HepG2 (cell line): Measurements from ENCODE around the gene CRYAB. TPM values are rescaled to one million over a fixed set of nuclear protein-coding genes. Genes with fewer than 3 reads are reported as not detected.

Experiments
- ASH2L ChIP-seq: fragments of 300-600, 200-600 bp; sonication (generic); IDR thresholded peaks from 2 replicates; pipeline ENCODE4 v1.7.0; 2017; ENCODE audit warnings: low read depth, mild to moderate bottlenecking, moderate library complexity, mixed read lengths, low read length; ENCODE audit not compliant: insufficient read length
- CREB1 ChIP-seq, 2 experiments: fragments of 450-650 bp in 1 of 2; IDR thresholded peaks; 2 replicates each; pipeline ENCODE4 v1.6.1; 2016 to 2017; ENCODE audit warnings: control low read depth in 1 of 2, mild to moderate bottlenecking in 1 of 2, missing compliant biosample characterization in 1 of 2, missing genetic modification characterization in 1 of 2
- CREM ChIP-seq, 2 experiments: sonication (generic) in 1 of 2; formaldehyde crosslinking in 1 of 2; IDR thresholded peaks; 2 replicates each; pipeline versions ENCODE4 v1.4.0 to v1.6.1; 2016 to 2020; ENCODE audit warnings: antibody characterized with exemption in 1 of 2, mild to moderate bottlenecking in 1 of 2, missing genetic modification reagents in 1 of 2
- DMAP1 ChIP-seq: IDR thresholded peaks from 2 replicates; pipeline ENCODE4 v1.6.1; 2016
- FLYWCH1 ChIP-seq: sonication (generic); formaldehyde crosslinking; IDR thresholded peaks from 2 replicates; pipeline ENCODE4 v1.8.1; 2023; ENCODE audit warnings: mild to moderate bottlenecking, missing genetic modification reagents
- FOXP1 ChIP-seq, 2 experiments: fragments of 450-650 bp in 1 of 2; IDR thresholded peaks; 2 replicates each; pipeline ENCODE4 v1.6.1; 2017 to 2018; ENCODE audit warnings: antibody characterized with exemption in 1 of 2
- MTA3 ChIP-seq: sonication (generic); formaldehyde crosslinking; IDR thresholded peaks from 2 replicates; pipeline ENCODE4 v1.4.0; 2020; ENCODE audit warnings: missing genetic modification reagents
- NCOR1 ChIP-seq: fragments of 200-600 bp; sonication (generic); IDR thresholded peaks from 2 replicates; pipeline ENCODE4 v1.7.0; 2017; ENCODE audit warnings: antibody characterized with exemption, low read length, borderline replicate concordance
- PHF20 ChIP-seq: sonication (generic); formaldehyde crosslinking; IDR thresholded peaks from 2 replicates; pipeline ENCODE4 v1.5.0; 2020; ENCODE audit warnings: mild to moderate bottlenecking, missing genetic modification reagents
- PITX1 ChIP-seq: sonication (generic); formaldehyde crosslinking; IDR thresholded peaks from 2 replicates; pipeline ENCODE4 v1.5.1; 2020; ENCODE audit warnings: mild to moderate bottlenecking, missing genetic modification reagents
- REPIN1 ChIP-seq: sonication (generic); formaldehyde crosslinking; IDR thresholded peaks from 2 replicates; pipeline ENCODE4 v1.8.0; 2022; ENCODE audit warnings: missing genetic modification reagents, low read depth, mild to moderate bottlenecking, borderline replicate concordance
- REXO4 ChIP-seq: sonication (generic); formaldehyde crosslinking; IDR thresholded peaks from 2 replicates; pipeline ENCODE4 v1.8.0; 2022; ENCODE audit warnings: missing genetic modification reagents, mild to moderate bottlenecking, borderline replicate concordance
- SATB2 ChIP-seq: sonication (generic); formaldehyde crosslinking; IDR thresholded peaks from 2 replicates; pipeline ENCODE4 v1.5.0; 2020; ENCODE audit warnings: missing genetic modification reagents
- SIN3B ChIP-seq: fragments of 150-350 bp; IDR thresholded peaks from 2 replicates; pipeline ENCODE4 v1.6.1; 2014; ENCODE audit warnings: low read length
- SOX6 ChIP-seq, 2 experiments: fragments of 450-650 bp in 1 of 2; sonication (generic) in 1 of 2; formaldehyde crosslinking in 1 of 2; IDR thresholded peaks; 2 replicates each; pipeline versions ENCODE4 v1.4.0 to v1.6.1; 2017 to 2020; ENCODE audit warnings: antibody characterized with exemption in 1 of 2, mild to moderate bottlenecking in 1 of 2, missing genetic modification reagents in 1 of 2
- SRSF1 ChIP-seq: fragments of 200-400 bp; formaldehyde crosslinking; optimal IDR thresholded peaks from 2 replicates; pipeline ENCODE3; 2017; ENCODE audit warnings: mild to moderate bottlenecking, low read depth, low read length, moderate library complexity
- SRY ChIP-seq: sonication (generic); formaldehyde crosslinking; IDR thresholded peaks from 2 replicates; pipeline ENCODE4 v1.8.0; 2022; ENCODE audit warnings: mild to moderate bottlenecking, missing genetic modification reagents
- ZNF446 ChIP-seq: sonication (generic); formaldehyde crosslinking; IDR thresholded peaks from 2 replicates; pipeline ENCODE4 v1.5.0; 2020; ENCODE audit warnings: mild to moderate bottlenecking, missing genetic modification reagents
- ZNF816 ChIP-seq: sonication (generic); formaldehyde crosslinking; IDR thresholded peaks from 2 replicates; pipeline ENCODE4 v1.8.0; 2022; ENCODE audit warnings: missing genetic modification reagents, mild to moderate bottlenecking, borderline replicate concordance
- polyA plus RNA-seq, 8 experiments: library from polyadenylated mRNA; depleted of rRNA in 3 of 8; stranded (reverse) in 7 of 8; unstranded in 1 of 8; fragments of >200 nt; fragmentation: Illumina TruSeq in 4 of 8; extraction: Trizol in 4 of 8; gene quantifications; 2 replicates each; pipeline versions ENCODE4 v1.2.1 to v1.2.3, GENCODE V29; 2011 to 2016; ENCODE audit warnings: low read depth in 4 of 8, missing spikeins in 1 of 8, mixed read lengths in 1 of 8; ENCODE audit not compliant: insufficient read depth in 1 of 8
- total RNA-seq, 5 experiments: library from RNA; depleted of rRNA; stranded (reverse); fragments of >200 nt; fragmentation: Illumina TruSeq; extraction: Trizol; gene quantifications; 2 replicates each; pipeline ENCODE4 v1.2.3, GENCODE V29; 2016; ENCODE audit warnings: low read depth in 1 of 5
- TF ChIP-seq, protein P1 (sequence below): IDR thresholded peaks from 2 replicates; pipeline ENCODE4 v1.6.1; 2016; ENCODE audit warnings: missing biosample characterization, missing genetic modification reagents, low read depth
- TF ChIP-seq, protein P2 (sequence below): sonication (generic); formaldehyde crosslinking; conservative IDR thresholded peaks from 2 replicates; pipeline ENCODE4 v1.4.0; 2020; ENCODE audit warnings: missing genetic modification reagents
- TF ChIP-seq, protein P3 (sequence below): sonication (generic); formaldehyde crosslinking; IDR thresholded peaks from 2 replicates; pipeline ENCODE4 v1.4.0; 2020; ENCODE audit warnings: missing genetic modification reagents
- TF ChIP-seq, protein P4 (sequence below): sonication (generic); formaldehyde crosslinking; IDR thresholded peaks from 2 replicates; pipeline ENCODE4 v1.5.1; 2020; ENCODE audit warnings: mild to moderate bottlenecking, missing genetic modification reagents, moderate library complexity

The CRYAB gene
- total and polyA plus RNA-seq, 2 of the 13 experiments (the other 11 are each of a cell fraction or from before 2014, with no cell fraction given): 0.55 to 1.1 TPM

DNA sequence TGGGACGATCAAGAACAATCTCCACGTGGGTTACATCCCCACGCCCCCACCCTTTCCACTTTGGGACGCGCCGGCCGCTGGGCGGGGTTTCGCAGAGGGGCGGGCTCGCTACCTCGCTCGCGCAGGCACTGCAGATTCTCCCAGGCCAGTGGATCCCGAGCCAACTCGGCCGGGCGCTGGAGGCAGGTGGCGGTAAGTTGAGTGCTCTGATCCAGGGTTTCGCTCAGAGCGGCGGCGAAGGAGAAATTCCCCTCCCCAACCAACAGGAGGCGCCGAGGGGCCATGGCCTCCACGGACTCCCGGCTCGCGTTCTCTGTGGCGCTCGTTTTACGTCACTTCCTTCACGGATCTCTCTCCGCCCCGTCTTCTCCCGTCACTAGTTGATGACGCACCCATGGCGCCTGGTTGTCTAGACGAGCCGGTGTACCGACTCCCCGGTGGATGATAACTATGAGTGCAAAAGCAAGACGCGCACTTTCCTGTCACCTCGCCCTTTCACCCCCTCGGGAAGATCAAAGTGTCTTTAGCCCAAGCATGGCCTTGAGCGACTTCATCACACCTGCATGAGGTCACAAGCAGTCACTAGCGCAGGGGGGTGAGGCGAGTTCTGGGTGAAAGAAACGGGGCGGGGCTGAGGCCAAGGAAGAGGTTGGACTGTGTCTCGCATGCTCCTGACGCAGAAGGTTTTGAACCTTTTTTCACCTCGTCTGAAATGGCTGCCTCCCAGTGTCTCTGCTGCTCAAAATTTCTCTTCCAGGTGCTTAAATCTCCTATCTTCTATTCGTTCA, 32.5 kb downstream of the CRYAB start, which contains the start of the genes CFAP68 and FDXACB1 (continued):
- TF ChIP-seq ZNF446 (no peak), CREM (IDR thresholded peaks at IDR 0.05) (peak; percentile 99), CREM (CRISPR knock-in tag; IDR thresholded peaks at IDR 0.05) (peak; percentile 90), ZNF816 (CRISPR knock-in tag) (peak; percentile 79; the same call in 1 of the 2 replicates), PHF20 (CRISPR knock-in tag) (peak; percentile 98), REPIN1 (peak; percentile 36; the same call in 1 of the 2 replicates), FLYWCH1 (CRISPR knock-in tag) (0 out of 2 replicates have a peak, but pooled peaks have one; percentile 66), SIN3B (peak; percentile 76), SOX6 (IDR thresholded peaks at IDR 0.05) (no peak), SOX6 (CRISPR knock-in tag; IDR thresholded peaks at IDR 0.05) (peak; percentile 83), SRSF1 (no peak), DMAP1 (CRISPR knock-in tag) (peak; percentile 95), PITX1 (peak; percentile 82; the same call in 1 of the 2 replicates), REXO4 (CRISPR knock-in tag) (no peak), MTA3 (no peak), CREB1 (IDR thresholded peaks at IDR 0.05) (peak; percentile 99), CREB1 (CRISPR knock-in tag; IDR thresholded peaks at IDR 0.05) (peak; percentile 100), ASH2L (peak; percentile 87), FOXP1 (IDR thresholded peaks at IDR 0.05) (no peak), FOXP1 (CRISPR knock-in tag; IDR thresholded peaks at IDR 0.05) (0 out of 2 replicates have a peak, but pooled peaks have one; percentile 14), SATB2 (no peak), NCOR1 (peak; percentile 91), SRY (CRISPR knock-in tag) (no peak)
- TF ChIP-seq, protein P1, sequence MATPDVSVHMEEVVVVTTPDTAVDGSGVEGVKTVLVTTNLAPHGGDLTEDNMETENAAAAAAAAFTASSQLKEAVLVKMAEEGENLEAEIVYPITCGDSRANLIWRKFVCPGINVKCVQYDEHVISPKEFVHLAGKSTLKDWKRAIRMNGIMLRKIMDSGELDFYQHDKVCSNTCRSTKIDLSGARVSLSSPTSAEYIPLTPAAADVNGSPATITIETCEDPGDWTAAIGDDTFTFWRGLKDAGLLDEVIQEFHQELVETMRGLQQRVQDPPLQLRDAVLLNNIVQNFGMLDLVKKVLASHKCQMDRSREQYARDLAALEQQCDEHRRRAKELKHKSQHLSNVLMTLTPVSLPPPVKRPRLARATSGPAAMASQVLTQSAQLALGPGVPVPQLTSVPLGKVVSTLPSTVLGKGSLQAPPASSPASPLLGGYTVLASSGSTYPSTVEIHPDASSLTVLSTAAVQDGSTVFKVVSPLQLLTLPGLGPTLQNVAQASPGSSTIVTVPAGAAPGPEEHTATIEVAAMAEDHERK: no peak; the same call in 1 of the 2 replicates
- TF ChIP-seq, protein P2, sequence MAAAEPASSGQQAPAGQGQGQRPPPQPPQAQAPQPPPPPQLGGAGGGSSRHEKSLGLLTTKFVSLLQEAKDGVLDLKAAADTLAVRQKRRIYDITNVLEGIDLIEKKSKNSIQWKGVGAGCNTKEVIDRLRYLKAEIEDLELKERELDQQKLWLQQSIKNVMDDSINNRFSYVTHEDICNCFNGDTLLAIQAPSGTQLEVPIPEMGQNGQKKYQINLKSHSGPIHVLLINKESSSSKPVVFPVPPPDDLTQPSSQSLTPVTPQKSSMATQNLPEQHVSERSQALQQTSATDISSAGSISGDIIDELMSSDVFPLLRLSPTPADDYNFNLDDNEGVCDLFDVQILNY (CRISPR knock-in tag): peak; percentile 16; the same call in 1 of the 2 replicates
- TF ChIP-seq, protein P3, sequence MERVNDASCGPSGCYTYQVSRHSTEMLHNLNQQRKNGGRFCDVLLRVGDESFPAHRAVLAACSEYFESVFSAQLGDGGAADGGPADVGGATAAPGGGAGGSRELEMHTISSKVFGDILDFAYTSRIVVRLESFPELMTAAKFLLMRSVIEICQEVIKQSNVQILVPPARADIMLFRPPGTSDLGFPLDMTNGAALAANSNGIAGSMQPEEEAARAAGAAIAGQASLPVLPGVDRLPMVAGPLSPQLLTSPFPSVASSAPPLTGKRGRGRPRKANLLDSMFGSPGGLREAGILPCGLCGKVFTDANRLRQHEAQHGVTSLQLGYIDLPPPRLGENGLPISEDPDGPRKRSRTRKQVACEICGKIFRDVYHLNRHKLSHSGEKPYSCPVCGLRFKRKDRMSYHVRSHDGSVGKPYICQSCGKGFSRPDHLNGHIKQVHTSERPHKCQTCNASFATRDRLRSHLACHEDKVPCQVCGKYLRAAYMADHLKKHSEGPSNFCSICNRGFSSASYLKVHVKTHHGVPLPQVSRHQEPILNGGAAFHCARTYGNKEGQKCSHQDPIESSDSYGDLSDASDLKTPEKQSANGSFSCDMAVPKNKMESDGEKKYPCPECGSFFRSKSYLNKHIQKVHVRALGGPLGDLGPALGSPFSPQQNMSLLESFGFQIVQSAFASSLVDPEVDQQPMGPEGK (CRISPR knock-in tag): peak; percentile 57
- TF ChIP-seq, protein P4, sequence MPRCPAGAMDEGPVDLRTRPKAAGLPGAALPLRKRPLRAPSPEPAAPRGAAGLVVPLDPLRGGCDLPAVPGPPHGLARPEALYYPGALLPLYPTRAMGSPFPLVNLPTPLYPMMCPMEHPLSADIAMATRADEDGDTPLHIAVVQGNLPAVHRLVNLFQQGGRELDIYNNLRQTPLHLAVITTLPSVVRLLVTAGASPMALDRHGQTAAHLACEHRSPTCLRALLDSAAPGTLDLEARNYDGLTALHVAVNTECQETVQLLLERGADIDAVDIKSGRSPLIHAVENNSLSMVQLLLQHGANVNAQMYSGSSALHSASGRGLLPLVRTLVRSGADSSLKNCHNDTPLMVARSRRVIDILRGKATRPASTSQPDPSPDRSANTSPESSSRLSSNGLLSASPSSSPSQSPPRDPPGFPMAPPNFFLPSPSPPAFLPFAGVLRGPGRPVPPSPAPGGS (CRISPR knock-in tag): 0 out of 2 replicates have a peak, but pooled peaks have one; percentile 60
